HG03442 (cell line): Measurements from ENCODE around the gene RAPGEF3.

Experiments used
- ATAC-seq: cut with Tn5 transposase; IDR thresholded peaks from one replicate; pipeline ENCODE4 v1.9.1; 2021; ENCODE audit warnings: mild to moderate bottlenecking, moderate library complexity; ENCODE audit not compliant: unreplicated experiment

RAPGEF3 gene

GRCh38 chr12:47757840-47758583 lies 668 bp downstream of the RAPGEF3 start:
- no peak for ATAC-seq

DNA sequence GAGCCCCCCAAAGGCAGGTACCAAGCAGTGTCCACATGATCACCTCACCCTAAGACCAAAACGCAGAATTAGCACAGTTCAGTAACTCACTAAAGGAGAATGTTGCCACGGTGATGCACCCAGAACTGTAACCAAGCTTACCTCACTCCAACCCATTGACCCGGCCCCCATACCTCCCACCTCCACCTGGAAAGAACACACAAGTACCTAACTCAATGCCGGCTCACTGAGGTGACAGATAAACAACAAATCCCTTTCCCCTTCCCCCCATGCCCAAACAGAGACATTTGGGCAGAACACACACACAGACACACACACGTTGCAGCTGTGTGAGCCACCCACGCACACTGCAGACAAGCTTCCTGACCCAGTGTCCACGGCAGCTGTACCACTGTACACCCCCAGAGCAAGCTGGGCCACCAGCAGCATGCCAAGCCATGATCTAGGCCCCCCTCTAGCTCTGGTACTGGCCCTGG lies 1.3 kb downstream of the RAPGEF3 start:
- ATAC-seq, result no peak

DNA sequence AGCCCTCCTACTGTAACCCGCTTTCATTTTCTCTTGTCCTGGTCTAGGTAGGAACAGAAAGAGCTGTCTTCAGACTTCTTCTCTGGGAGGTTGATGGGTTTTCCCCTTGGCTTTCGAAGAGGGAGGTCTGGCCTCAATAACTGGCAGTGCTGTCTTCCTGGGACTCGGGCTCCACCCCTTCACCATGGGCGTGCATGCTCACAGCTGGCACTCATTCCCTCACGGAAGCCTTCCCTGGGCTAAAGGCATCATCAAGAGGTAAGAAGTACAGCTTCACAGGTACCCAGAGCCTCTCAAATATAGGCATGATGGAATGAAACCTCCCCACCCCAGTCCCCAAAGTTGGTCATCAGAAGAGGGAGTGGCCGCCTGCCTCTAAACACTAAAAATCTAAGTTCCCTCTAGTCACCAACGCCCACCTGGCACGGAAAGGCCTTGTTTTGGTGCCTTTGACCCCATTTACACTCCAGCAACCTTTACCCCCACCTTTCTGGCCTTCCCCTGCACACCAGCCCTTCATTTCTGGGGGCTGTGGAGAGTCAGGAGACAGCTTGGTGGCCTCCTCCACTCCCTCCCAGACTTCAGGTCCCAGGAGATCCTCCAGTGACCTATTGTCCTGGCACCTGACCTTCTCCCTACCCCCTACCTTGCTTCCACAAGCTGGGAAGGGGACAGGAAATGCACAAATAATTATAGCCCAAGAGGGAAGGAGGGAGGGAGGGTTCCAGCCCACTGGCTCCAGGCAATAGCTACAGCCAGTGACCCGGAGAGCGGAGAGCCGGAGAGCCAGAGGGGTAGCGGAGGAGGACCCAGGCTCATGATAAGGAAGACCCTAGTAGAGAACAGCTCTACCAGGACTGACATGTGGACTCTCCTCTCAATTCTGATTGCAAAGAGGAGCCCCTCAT lies 2.8 kb downstream of the RAPGEF3 start:
- peak; percentile 67 for ATAC-seq

DNA sequence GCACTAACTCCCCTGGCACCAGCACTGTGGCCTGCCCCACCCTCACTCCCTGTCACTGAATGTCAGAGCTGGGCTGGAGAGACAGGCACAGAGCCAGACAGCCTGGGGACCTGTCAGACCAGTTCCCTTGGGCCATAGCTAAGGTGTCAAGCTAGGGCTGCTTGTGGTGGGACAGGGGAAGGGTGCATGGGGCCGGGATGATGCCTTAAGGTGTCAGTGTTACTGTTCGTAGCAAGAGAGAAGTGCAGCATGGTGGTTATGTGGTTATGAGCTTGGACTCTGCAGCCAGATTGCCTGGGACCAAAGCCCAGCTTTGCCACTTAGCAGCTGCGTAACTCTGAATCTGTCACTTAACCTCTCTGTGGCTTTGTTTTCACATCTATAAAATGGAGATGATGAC lies 3.8 kb downstream of the RAPGEF3 start:
- peak; percentile 22 for ATAC-seq

DNA sequence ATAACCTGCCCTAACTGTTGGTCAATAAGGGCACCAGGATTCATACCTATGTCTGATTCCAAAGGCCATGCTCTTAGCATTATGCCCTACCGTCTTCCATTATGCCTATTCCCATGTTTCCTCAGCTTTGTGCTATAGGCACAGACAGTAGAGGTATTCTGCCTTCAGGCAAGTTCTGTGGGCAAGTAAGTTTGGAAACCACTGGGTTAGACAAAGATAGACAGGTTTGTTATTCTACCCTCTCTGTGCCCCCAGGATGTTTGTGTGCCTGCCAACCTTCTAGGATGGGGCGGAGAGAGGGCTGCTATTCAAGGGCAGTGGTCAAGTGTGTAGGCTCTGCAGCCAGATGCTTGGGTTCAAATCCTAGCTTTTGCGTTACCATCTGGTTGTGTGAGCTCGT lies 4.6 kb downstream of the RAPGEF3 start:
- no peak for ATAC-seq

DNA sequence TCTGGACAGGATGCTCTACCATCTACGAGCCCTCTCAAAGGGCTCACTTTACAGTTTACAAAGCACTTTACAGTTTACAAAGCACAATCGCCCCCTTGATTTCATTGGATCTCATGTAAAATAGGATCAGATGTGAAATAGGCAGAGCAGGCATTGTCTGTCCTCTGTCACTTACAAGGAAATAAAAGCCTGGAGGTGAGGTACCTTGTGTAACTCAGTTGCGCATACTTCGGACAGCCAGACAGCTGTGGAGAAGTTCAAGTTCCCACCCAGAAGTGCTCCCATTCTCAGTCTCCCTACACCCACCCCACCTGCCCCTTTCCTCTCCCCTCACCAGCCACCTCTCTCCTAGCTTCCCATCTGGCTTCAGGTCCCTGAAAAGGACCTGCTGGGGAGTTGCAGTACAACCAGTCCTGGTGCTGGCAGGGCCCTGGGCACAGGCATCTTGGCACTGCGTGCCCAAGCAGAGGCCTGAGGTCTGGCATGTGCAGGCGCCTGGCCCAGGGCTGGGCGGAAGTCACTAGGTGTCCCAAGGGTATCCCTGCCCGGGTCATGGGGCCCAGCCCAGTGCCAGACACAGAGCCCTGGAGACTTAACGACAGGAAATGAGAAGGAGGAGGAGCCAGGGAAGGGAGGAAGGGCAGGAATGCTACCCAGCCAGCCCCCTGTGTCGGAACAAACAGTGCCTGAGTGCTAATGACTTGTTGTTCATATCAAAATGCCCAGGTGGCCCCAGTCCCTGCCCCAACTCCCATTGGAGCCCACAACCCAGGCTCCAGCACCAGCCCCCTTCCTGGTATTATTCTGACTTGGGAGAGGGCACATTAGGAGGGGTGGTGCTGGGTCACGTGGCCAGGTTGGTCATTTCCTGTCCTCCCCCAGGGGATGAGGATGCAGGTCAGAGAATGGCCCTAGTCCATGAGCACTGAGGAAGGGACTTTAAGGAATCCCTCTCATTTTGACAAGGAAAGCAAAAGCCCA lies 5.4 kb downstream of the RAPGEF3 start:
- no peak for ATAC-seq

- ATAC-seq, result no peak
These were observed 6.1 kb downstream of the RAPGEF3 start for GRCh38 chr12:47752552-47752951.

DNA sequence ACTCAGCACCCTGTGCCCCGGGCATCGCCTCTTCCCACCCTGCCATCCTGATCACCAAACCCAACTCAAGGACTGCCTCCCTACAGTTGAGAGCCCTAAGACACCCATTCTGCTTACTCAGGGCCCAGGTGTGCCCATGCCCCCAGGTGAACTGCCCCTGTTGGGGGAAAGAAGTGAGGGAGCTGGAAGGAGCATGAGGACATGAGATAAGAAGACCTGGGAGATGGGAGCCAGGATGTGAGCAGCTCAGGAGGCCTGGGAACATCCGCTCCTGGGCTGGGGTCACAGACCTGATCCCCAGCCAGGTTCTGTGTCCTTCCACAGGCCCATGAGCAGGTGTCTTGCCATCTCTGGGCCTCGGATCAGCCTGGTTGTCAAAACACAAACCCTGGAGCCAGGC lies 6.6 kb downstream of the RAPGEF3 start:
- no peak for ATAC-seq

- ATAC-seq, result no peak
These were observed 7.1 kb downstream of the RAPGEF3 start for GRCh38 chr12:47751561-47751960.

GRCh38 chr12:47750916-47751470 lies 7.7 kb downstream of the RAPGEF3 start:
- ATAC-seq, result no peak

GRCh38 chr12:47750229-47750798 lies 8.4 kb downstream of the RAPGEF3 start:
- ATAC-seq, result no peak

GRCh38 chr12:47748899-47749298 lies 9.8 kb downstream of the RAPGEF3 start:
- ATAC-seq, result no peak

- ATAC-seq, result no peak
These were observed 10.2 kb downstream of the RAPGEF3 start for GRCh38 chr12:47748507-47748828.

GRCh38 chr12:47747596-47748506 lies 10.8 kb downstream of the RAPGEF3 start:
- no peak for ATAC-seq

DNA sequence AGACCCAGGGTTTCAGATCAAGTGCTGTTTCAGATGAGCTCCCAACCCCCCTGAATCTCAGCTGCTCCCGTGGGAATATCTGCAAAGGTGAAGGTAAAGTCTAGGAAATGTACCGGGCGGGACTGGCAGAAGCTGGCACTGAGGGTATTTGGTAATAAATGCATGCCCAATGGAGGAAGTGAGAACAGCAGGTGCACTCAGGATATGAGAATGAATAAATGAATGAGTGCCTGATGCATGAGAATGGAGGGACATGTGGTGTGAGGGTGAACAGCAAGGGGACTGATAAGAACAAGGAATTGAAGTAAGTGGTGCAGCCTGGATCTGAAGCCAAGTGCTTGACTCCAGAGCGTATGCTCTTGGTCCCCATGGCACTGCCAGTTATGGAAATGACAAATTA lies 11.6 kb downstream of the RAPGEF3 start:
- no peak for ATAC-seq

GRCh38 chr12:47746523-47746922 lies 12.2 kb downstream of the RAPGEF3 start:
- ATAC-seq, result no peak

DNA sequence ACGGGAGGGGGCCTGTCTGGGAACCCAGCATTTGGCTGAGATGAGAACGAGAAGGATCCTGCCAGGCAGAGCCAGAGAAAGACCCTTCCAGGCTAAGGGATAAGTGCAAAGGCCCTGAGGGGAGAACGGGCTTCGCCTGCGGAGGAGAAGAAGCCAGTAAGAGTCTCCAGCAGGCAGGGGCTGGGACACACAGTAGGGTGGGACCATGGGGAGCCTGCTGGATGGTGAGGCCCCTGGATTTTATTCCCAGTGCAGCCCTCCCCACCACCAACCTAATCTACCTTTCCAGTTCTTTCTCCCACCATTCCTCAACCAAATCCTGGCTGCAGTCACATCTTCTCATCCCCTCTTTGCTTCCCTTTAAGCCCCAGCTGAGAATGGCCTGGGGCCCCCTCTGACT lies 12.6 kb downstream of the RAPGEF3 start:
- ATAC-seq, result no peak

GRCh38 chr12:47745485-47746041 lies 13.1 kb downstream of the RAPGEF3 start:
- ATAC-seq, result no peak
